KMS-11 (cell line): ENCODE measurements around the gene FRK.
"Not testable (repeated sequence)": the region's sequence is repeated elsewhere in the genome, so short reads cannot be mapped to it uniquely, and the experiment has no call there.

ENCODE experiments used
- H2AFZ ChIP-seq: fragments of 200-600 bp; sonication (generic); 2 replicates; pipeline ENCODE4 v1.6.1; 2016; ENCODE audit warnings: antibody characterized with exemption, mixed run types, low read depth
- H3K27ac ChIP-seq: fragments of 200-600 bp; sonication (generic); 2 replicates; pipeline ENCODE4 v1.6.1; 2016; ENCODE audit warnings: mild to moderate bottlenecking, mixed run types
- H3K27me3 ChIP-seq: fragments of 200-600 bp; sonication (generic); 2 replicates; pipeline ENCODE4 v1.6.1; 2017; ENCODE audit warnings: mild to moderate bottlenecking, low read depth, mixed run types, moderate library complexity; ENCODE audit not compliant: insufficient read depth
- H3K36me3 ChIP-seq: fragments of 200-600 bp; sonication (generic); 2 replicates; pipeline ENCODE4 v1.6.1; 2017; ENCODE audit warnings: mild to moderate bottlenecking, mixed run types; ENCODE audit not compliant: insufficient read depth
- H3K4me1 ChIP-seq: fragments of 200-600 bp; sonication (generic); 2 replicates; pipeline ENCODE4 v1.6.1; 2016; ENCODE audit warnings: mild to moderate bottlenecking, low read depth, mixed run types; ENCODE audit not compliant: poor library complexity, severe bottlenecking
- H3K4me2 ChIP-seq: fragments of 200-600 bp; sonication (generic); 2 replicates; pipeline ENCODE4 v1.7.0; 2016; ENCODE audit warnings: mild to moderate bottlenecking, mixed run types
- H3K4me3 ChIP-seq: fragments of 200-600 bp; sonication (generic); IDR thresholded peaks from 2 replicates; pipeline ENCODE4 v1.6.1; 2017; ENCODE audit warnings: low read depth, low read length, mixed read lengths; ENCODE audit not compliant: insufficient read depth
- H3K79me2 ChIP-seq: fragments of 200-600 bp; sonication (generic); 2 replicates; pipeline ENCODE4 v1.6.1; 2016; ENCODE audit warnings: low read depth, mixed run types; ENCODE audit not compliant: insufficient read depth
- H3K9ac ChIP-seq: fragments of 200-600 bp; sonication (generic); 2 replicates; pipeline ENCODE4 v1.6.1; 2016; ENCODE audit warnings: mild to moderate bottlenecking, mixed run types
- H4K20me1 ChIP-seq: fragments of 200-600 bp; sonication (generic); 2 replicates; pipeline ENCODE4 v1.6.1; 2016; ENCODE audit warnings: mild to moderate bottlenecking, mixed run types; ENCODE audit not compliant: insufficient read depth
- TF ChIP-seq, protein P1 (sequence below): fragments of 200-600 bp; sonication (generic); conservative IDR thresholded peaks from 2 replicates; pipeline ENCODE4 v1.6.1; 2017; ENCODE audit warnings: low read depth, mild to moderate bottlenecking, antibody characterized with exemption, low read length, moderate library complexity, mixed read lengths

Gene FRK

DNA sequence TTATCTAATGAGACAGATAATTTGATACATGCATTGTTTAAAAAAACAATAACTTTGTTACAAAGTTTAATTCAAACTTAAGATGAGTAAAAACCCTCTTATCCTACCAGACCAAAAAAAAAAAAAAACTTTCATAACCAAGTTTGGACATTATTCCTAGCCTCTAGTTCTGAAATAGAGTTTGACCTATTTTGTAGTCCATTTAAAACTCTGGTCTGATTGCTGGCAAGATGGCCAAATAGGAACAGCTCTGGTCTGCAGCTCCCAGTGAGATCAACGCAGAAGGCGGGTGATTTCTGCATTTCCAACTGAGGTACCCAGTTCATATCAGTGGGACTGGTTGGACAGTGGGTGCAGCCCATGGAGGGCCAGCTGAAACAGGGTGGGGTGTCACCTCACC is 125.9 kb downstream of the FRK start:
- Histone ChIP-seq H3K79me2 (no peaks in the 10 kb centered on the region), H3K4me1 (no peaks in the 10 kb centered on the region), H3K4me2 (no peak overlapping the region), H2AFZ (no peak overlapping the region), H3K27me3 (no peaks in the 10 kb centered on the region), H3K4me3 (no peak overlapping the region), H3K36me3 (no peaks in the 10 kb centered on the region), H3K27ac (no peak overlapping the region), H4K20me1 (no peaks in the 10 kb centered on the region), H3K9ac (no peak overlapping the region)
- TF ChIP-seq, protein P1, sequence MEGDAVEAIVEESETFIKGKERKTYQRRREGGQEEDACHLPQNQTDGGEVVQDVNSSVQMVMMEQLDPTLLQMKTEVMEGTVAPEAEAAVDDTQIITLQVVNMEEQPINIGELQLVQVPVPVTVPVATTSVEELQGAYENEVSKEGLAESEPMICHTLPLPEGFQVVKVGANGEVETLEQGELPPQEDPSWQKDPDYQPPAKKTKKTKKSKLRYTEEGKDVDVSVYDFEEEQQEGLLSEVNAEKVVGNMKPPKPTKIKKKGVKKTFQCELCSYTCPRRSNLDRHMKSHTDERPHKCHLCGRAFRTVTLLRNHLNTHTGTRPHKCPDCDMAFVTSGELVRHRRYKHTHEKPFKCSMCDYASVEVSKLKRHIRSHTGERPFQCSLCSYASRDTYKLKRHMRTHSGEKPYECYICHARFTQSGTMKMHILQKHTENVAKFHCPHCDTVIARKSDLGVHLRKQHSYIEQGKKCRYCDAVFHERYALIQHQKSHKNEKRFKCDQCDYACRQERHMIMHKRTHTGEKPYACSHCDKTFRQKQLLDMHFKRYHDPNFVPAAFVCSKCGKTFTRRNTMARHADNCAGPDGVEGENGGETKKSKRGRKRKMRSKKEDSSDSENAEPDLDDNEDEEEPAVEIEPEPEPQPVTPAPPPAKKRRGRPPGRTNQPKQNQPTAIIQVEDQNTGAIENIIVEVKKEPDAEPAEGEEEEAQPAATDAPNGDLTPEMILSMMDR: no peak

DNA sequence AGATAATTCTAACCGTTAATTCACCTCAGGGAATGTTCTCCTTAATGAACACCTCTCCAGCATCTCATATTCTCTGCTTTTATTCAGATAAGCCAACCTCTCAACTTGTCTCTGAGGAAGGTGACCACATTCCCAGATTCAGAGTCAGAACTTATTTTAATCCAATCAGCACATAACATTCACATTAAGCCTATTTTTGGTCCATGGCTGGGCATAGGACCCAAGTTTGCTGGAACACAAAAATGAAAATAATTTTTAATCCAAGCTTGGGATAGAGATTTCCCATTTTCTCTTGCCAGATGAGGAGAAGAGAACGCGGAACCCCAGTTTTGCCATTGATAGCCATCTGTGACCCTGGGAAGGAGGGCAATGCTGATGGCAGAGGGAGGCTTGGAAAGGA is 126.5 kb downstream of the FRK start:
- Histone ChIP-seq H3K4me1 (no peaks in the 10 kb centered on the region), H3K4me2 (no peak overlapping the region), H3K4me3 (no peak overlapping the region), H3K27me3 (no peaks in the 10 kb centered on the region), H3K9ac (no peak overlapping the region), H3K27ac (no peak overlapping the region), H3K79me2 (no peaks in the 10 kb centered on the region), H2AFZ (no peak overlapping the region), H3K36me3 (no peaks in the 10 kb centered on the region), H4K20me1 (no peaks in the 10 kb centered on the region)
- TF ChIP-seq, protein P1: no peak

GRCh38 chr6:115932481-115932880 is 128.2 kb downstream of the FRK start:
- H3K36me3 ChIP-seq: no peaks in the 10 kb centered on the region
- no peaks in the 10 kb centered on the region for H4K20me1 ChIP-seq
- TF ChIP-seq, protein P1: no peak
- H3K9ac ChIP-seq: no peak overlapping the region
- H3K79me2 ChIP-seq: no peaks in the 10 kb centered on the region
- H2AFZ ChIP-seq: no peak overlapping the region
- no peak overlapping the region for H3K4me2 ChIP-seq
- H3K27ac ChIP-seq: no peak overlapping the region
- H3K4me3 ChIP-seq: no peak overlapping the region
- no peaks in the 10 kb centered on the region for H3K4me1 ChIP-seq
- no peaks in the 10 kb centered on the region for H3K27me3 ChIP-seq

DNA sequence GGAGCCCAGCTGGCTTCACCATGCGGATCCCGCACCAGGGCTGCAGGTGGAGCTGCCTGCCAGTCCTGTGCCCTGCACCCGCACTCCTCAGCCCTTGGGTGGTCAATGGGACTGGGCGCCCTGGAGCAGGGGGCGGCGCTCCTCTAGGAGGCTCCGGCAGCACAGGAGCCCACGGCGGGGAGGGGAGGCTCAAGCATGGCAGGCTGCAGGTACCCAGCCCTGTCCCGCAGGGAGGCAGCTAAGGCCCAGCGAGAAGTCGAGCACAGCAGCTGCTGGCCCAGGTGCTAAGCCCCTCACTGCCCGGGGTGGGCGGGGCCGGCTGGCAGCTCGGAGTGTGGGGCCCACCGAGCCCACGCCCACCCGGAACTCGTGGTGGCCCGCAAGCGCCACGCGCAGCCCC is 132.7 kb downstream of the FRK start:
- H3K79me2 ChIP-seq, H3K4me1 ChIP-seq, H2AFZ ChIP-seq, H3K27me3 ChIP-seq, H3K4me2 ChIP-seq, H3K9ac ChIP-seq, H3K4me3 ChIP-seq, H3K36me3 ChIP-seq, H3K27ac ChIP-seq, H4K20me1 ChIP-seq: not testable (repeated sequence)

- no peaks in the 10 kb centered on the region for H3K79me2 ChIP-seq
These were observed 137.7 kb downstream of the FRK start for GRCh38 chr6:115922971-115923370.

More at GRCh38 chr6:115922971-115923370, 137.7 kb downstream of the FRK start:
- Histone ChIP-seq H3K4me1 (no peaks in the 10 kb centered on the region), H3K4me3 (no peak overlapping the region), H3K36me3 (no peaks in the 10 kb centered on the region), H3K9ac (no peak overlapping the region), H3K27me3 (no peaks in the 10 kb centered on the region), H2AFZ (no peak overlapping the region), H4K20me1 (no peaks in the 10 kb centered on the region), H3K27ac (no peak overlapping the region), H3K4me2 (no peak overlapping the region)
- TF ChIP-seq, protein P1: no peak
